Right ventricle myocardium inferior (tissue), 1 donor: ENCODE results near the gene INMT. TPM values are rescaled to one million over a fixed set of nuclear protein-coding genes. Genes with fewer than 3 reads are reported as not detected.

Source experiments
- ATAC-seq: fragments of 200-7000 bp; cut with Tn5 transposase; one replicate; pipeline ENCODE4 v1.9.1; 2020; ENCODE audit warnings: mild to moderate bottlenecking, moderate library complexity
- DNase-seq: peaks from one replicate; pipeline ENCODE4 v3.0.0; 2021; ENCODE audit errors: missing footprints
- intact Hi-C: fragments of 100-400 bp; cut with DNase I; formaldehyde crosslinking; loops from one replicate; pipeline ENCODE4 v1.11.0; 2022
- total RNA-seq: library from RNA; stranded (reverse); fragmentation: NEBNext Ultra II Directional; extraction: Animal tissue kit (Norgen Biotek cat#: 25700); gene quantifications from one replicate; pipeline ENCODE4 v1.2.1, GENCODE V29; 2021
- donor health status: DM: no; HTN: yes; CAD: no; lungs with severe emphysema.

Gene INMT
- total RNA-seq, 1 donor from 2014 or later, result 48.1 TPM

GRCh38 chr7:30726296-30727006 is 25.5 kb upstream of the INMT start:
- DNase-seq, result no peak
- intact Hi-C loops, result no loop called here
- ATAC-seq, result no peak

- ATAC-seq (no peak), DNase-seq (no peak)
- intact Hi-C loops, result no loop called here
Measured at GRCh38 chr7:30727061-30727945, 24.6 kb upstream of the INMT start.

GRCh38 chr7:30728591-30729100 is 23.3 kb upstream of the INMT start:
- intact Hi-C loops, result no loop called here
- DNase-seq (no peak), ATAC-seq (no peak)

- no peak for ATAC-seq
- intact Hi-C loops, result no loop called here
Measured at GRCh38 chr7:30729642-30730041, 22.3 kb upstream of the INMT start.

GRCh38 chr7:30730097-30730496 is 21.8 kb upstream of the INMT start:
- no peak for ATAC-seq
- intact Hi-C loops, result no loop called here
- no peak for DNase-seq

More at GRCh38 chr7:30729642-30730041, 22.3 kb upstream of the INMT start:
- no peak for DNase-seq

- intact Hi-C loops, result no loop called here
- no peak for ATAC-seq
- DNase-seq, result no peak
Measured at GRCh38 chr7:30730996-30731395, 20.9 kb upstream of the INMT start.

GRCh38 chr7:30731581-30731980 is 20.4 kb upstream of the INMT start:
- intact Hi-C loops, result no loop called here
- ATAC-seq (no peak), DNase-seq (no peak)

- intact Hi-C loops, result no loop called here
- no peak for ATAC-seq
- no peak for DNase-seq
Measured at GRCh38 chr7:30732606-30733005, 19.3 kb upstream of the INMT start.

- intact Hi-C loops, result no loop called here
- DNase-seq (no peak), ATAC-seq (no peak)
Measured at GRCh38 chr7:30733216-30733615, 18.7 kb upstream of the INMT start.

GRCh38 chr7:30733691-30734090 is 18.2 kb upstream of the INMT start:
- DNase-seq, result no peak
- intact Hi-C loops, result no loop called here
- ATAC-seq, result no peak

- no peak for DNase-seq
- ATAC-seq, result no peak
- intact Hi-C loops, result no loop called here
Measured at GRCh38 chr7:30734497-30734896, 17.4 kb upstream of the INMT start.

GRCh38 chr7:30735631-30736030 is 16.3 kb upstream of the INMT start:
- intact Hi-C loops, result no loop called here
- ATAC-seq (no peak), DNase-seq (no peak)

GRCh38 chr7:30736291-30736690 is 15.6 kb upstream of the INMT start:
- ATAC-seq (no peak), DNase-seq (no peak)
- intact Hi-C loops, result no loop called here

- DNase-seq, result no peak
- no peak for ATAC-seq
- intact Hi-C loops, result no loop called here
Measured at GRCh38 chr7:30738026-30738915, 13.7 kb upstream of the INMT start.

GRCh38 chr7:30739691-30740090 is 12.2 kb upstream of the INMT start:
- intact Hi-C loops, result loop anchor here (1.0 to 5.0 kb wide), 3 partner anchors 57 to 383 kb away; partner anchors contain the start of gene CRHR2
- no peak for ATAC-seq
- DNase-seq, result no peak

GRCh38 chr7:30740417-30741181 is 11.3 kb upstream of the INMT start:
- intact Hi-C loops, result loop anchor here (1.0 to 5.0 kb wide), 3 partner anchors 58 to 382 kb away; partner anchors contain the start of gene CRHR2
- DNase-seq, result peak; percentile 89
- peak; percentile 54 for ATAC-seq

- DNase-seq (no peak), ATAC-seq (no peak)
- intact Hi-C loops, result loop anchor here (5.0 kb wide), 2 partner anchors 114 to 381 kb away; no protein-coding TSS in a partner anchor
Measured at GRCh38 chr7:30741289-30741688, 10.6 kb upstream of the INMT start.
